ENCODE results near the gene HOXA6.

HOXA6 gene

DNA sequence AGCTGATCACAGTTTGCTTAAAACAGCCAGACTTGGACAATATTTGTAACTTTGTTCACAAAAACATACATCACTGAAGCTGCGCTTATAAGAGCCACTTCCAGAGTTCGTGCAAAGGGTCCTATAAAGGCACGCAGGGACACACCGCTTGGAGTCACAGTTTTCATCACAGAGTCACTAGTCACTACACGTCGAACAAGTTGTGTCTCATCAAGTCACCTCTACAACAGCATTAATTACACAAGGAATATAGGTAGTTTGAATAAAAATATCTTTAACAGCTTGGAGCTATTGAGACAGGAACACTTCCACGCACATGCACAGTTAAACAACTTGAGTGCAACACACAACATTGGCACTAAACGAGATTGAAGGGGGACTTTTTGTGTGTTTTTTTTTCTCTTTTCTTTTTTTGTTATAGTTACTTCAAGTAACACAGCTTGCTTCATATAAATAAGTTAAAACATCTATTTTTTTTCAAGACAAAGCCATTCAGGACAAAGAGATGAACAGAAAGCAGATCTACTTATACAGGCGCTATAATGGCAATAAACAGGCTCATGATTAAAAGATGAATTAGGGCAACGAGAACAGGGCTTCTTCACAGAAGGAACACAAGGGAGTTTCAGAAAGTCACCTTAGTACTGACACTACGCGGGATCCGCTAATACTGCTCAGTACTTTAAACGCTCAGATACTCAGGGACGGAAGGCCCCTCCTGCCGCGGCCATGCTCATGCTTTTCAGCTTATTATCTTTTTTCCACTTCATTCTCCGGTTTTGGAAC lies 6.2 kb downstream of the HOXA6 start:
- DNase-seq (ENCODE audit: low read depth in 2 of 3, low spot score in 1 of 3) = no peak

DNA sequence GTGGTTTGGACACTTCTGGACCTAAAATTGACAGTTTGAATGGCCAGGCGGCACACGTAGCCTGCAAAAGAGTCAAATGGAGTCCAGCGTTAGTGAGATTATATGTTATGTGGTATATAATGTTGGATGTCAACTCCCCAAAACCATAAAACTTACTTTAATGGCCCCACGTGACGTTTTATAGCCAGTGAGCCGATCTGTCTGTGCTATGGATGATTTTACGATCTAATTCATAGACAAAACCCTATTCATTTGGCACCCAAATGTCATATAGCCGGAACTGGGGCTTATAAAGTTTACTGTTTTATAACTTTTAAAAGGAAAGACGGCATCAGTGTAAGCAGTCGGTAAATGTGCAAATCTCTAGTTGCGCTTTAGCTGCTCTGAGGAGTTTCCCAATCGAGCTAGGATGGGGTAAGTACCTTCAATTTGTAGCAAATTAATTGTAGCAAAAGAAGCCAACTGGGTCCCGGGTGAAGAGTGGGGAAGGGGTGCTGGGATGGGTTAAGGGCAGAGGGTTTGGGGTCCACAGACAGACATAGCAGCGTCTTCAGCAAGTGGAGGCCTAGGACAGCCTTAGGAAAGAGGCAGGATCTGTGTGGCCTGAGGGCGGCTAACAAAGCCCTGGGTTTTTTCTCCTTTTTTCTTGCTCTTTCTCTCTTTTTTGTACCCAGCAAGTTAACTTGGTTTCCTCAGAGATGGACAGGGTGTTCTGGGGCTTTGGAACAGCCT lies 7.3 kb downstream of the HOXA6 start:
- no peak for DNase-seq (ENCODE audit: low read depth in 2 of 3, low spot score in 1 of 3)

DNA sequence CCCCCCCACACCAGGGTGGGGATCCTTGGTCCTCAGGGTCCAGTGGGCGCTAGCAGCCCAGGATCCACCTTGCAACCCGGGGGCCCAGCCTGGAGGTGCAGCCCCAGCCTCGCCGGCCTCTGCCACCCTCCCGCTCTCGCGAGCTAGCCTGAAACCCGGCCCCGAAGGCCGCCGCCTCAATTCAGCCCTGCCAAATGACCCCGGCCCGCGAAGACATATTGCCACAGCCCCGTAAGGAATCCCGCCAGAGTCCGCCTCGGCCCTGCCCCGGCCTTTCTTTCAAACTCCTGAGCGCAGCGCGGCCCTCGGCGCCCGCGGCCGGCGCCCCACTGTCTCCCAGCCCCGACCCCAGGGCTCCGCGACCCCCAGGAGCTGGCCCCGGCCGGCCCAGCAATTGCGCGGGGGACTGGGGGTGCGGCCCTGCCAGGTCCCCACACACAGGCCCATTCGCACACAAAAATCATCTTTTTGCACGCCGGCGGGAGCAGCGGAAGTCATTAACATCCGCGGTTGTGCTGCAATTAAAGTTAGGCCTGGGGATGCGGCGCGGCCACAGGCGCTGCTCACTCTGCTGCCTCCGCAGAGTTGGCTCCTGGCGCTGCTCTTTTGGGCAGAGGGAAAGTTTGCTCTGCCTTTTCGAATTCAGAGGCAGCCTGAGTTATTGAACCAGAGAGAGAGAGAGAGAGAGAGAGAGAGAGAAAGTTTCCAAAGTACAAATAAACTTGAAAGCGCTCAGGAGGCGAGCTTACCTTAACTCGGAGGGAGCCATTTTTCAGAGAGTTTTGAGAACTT lies 8.0 kb downstream of the HOXA6 start:
- DNase-seq (ENCODE audit: low read depth in 2 of 3, low spot score in 1 of 3) = no peak

DNA sequence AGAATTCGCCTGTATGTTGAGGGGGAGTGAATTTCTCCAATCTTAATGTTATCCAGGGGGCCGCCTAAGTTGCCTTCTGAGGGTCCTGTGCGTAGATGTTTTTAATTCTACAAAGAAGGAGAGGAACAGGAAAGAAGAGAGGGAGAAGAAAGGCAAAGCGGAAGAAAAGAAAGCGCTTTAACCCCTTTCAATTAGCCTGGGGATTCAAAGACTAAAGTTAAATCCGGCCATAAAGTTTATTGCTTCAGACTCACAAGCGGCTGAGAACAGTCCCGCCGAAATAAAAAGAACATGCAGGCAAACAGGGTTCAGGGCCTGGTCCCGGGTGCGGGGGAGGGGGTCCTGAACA lies 8.6 kb downstream of the HOXA6 start:
- no peak for DNase-seq (ENCODE audit: low read depth in 2 of 3, low spot score in 1 of 3)

DNA sequence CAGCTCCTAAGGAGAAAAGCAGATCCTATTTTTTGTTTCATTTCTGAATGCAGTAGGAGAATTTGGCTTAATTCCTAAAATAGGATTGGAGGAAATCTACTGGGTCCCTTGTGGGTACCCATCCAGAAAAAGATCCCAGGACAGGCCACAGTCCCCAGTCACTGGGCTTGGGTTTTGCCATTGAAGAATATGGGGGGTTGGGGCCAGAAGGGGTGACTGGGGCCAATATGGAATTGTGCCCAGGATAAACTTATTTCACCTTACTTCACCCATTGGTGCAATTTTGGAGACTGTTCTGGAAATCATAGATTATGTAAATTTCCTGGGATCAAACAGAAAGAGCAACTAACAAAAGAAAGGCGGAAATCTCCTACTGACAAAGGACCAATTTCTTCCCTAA lies 9.1 kb downstream of the HOXA6 start:
- DNase-seq (ENCODE audit: low read depth in 2 of 3, low spot score in 1 of 3) = no peak

DNA sequence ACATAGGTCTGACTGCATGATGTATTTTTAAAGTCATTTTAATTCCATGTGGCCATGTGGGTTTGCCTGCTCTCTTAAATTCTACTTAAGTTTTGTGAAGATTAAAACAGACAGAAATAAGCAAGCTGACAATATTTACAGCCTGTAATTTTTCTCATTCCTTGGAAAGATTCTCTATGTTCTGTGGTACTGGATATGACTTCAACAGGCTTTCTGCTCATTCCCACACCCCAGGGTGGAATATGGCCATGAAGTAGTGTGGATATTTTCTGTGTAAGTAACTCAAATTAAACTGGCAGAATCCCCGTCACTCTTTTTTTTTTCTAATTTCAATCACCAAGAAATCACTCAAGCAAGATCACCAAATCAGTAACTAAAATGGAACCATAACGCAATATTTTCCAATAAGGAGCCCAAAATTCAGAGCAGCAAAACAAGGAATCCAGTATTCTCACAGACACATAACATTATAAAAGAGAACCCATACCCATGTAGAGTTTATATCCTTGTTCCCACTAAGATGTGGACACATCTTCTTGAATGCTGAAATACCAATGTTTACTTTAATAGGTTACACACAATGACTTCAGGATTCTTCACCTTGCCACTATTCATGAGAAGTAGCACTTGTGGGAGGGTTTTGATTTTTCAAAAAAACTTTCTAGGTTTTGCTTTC lies 9.8 kb downstream of the HOXA6 start:
- no peak for DNase-seq (ENCODE audit: low read depth in 2 of 3, low spot score in 1 of 3)

DNA sequence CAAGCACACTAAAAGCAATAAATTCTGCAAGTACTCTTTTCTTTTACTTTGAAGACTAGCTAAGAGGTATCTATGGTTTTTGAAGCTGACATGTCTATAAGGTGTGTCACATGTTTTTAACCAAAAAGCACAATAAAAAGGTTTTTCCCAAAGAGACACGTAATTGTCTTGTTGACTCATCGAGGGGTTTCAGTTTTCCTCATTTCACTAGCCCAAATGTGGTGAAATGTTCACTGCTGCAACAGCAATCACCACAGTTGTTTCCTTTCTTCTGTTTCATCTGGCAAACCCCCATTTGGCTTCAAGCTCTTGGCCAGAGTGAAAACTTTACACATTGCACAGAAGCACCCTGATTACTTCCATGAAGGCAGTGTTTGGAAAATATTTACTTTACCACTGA lies 13.2 kb downstream of the HOXA6 start:
- no peak for DNase-seq (ENCODE audit: low read depth in 2 of 3, low spot score in 1 of 3)

DNA sequence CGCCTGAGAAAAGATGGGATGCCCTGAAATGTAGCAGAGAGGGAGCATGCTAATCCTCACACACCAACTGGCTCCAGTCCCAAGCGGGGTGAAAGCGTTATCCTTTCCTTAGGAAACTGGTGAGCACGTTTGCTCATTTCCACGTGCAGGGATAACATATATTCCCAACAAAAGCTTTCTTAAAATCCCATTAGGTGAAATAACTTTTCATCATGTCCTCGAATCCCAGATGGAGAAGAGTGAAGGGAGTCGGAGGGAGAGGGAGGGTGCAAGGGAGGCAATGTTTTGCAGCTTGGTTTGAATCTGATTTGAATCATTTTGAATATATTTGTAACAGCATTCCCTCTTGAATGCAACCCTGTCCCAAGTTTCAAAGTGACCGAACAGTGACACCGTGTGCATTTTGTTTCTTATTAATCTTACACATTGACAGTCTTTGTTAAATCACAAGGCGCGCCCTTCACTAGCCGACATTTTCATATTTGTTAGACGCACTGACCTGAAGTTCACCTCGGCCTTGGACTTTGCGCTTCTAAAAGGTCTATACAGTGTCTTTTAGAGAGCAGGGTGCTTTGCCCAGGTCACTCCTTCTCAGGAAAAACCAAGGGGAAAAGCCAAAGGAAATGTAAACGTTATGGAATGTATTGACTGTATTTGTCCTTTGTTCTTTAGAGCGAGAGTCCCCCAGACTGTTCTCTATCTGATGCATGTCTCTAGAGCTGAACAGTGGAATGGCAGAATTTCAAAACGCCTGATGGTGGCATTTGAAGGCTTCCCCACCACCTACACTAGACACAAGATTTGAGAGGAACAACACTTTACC lies 14.0 kb downstream of the HOXA6 start:
- DNase-seq (ENCODE audit: low read depth in 2 of 3, low spot score in 1 of 3) = no peak

DNA sequence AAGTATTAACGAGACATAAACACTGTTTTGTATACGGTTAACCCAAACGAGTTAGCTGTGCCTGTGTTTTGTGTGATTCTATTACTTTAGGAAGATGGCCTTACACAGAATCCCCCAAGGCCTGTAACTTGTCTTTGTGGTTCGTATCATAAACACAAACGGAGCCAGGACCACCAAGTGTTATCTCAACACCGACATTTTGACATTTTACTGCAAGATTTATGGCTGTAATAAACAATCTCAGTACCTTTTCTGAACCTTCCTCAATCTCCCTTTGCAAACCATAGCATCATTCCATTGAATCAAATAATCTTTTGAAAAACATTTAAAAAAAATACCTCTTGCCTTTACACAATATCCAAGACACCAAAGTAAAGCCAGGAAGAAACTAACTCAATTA lies 14.6 kb downstream of the HOXA6 start:
- DNase-seq (ENCODE audit: low read depth in 2 of 3, low spot score in 1 of 3) = no peak

DNA sequence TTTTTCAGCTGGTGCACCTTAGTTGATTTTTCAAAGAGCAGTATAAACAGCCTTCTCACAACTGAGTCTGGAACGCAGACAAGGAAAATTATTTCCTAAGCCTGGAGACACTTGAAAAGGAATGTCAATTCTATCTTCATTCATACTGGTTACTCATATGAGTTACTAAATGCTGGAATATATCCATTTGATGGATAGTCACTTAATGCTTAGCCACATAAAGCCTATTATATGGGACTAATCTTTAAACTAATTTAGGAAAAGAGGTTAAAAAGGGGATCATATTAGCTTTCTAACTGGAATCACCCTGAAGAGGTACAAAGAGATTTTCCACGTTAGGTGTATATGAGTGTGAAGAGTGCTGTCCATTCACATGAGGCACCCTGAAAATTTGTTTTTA lies 15.4 kb downstream of the HOXA6 start:
- DNase-seq (ENCODE audit: low read depth in 2 of 3, low spot score in 1 of 3) = no peak

DNA sequence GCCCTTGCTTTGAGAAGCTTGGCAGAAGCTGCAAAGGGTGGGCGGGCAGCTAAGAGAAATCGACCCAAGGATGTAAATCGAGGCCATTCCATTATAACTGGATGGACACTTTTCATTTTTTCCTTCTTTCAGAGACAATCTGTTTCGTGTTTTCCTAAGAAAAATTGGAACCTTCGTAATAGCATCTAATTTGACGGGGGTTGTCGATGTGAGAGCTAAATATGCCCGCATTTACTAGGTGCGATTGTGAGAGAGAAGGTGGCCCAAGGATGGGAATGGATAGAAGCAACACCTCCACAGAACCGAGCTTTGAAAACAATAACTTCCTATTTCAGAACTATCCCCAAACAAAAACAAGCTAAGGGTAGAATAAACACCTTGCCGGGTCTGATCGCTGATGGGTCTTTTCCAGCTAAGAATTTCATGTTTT lies 16.2 kb downstream of the HOXA6 start:
- no peak for DNase-seq (ENCODE audit: low read depth in 2 of 3, low spot score in 1 of 3)

DNA sequence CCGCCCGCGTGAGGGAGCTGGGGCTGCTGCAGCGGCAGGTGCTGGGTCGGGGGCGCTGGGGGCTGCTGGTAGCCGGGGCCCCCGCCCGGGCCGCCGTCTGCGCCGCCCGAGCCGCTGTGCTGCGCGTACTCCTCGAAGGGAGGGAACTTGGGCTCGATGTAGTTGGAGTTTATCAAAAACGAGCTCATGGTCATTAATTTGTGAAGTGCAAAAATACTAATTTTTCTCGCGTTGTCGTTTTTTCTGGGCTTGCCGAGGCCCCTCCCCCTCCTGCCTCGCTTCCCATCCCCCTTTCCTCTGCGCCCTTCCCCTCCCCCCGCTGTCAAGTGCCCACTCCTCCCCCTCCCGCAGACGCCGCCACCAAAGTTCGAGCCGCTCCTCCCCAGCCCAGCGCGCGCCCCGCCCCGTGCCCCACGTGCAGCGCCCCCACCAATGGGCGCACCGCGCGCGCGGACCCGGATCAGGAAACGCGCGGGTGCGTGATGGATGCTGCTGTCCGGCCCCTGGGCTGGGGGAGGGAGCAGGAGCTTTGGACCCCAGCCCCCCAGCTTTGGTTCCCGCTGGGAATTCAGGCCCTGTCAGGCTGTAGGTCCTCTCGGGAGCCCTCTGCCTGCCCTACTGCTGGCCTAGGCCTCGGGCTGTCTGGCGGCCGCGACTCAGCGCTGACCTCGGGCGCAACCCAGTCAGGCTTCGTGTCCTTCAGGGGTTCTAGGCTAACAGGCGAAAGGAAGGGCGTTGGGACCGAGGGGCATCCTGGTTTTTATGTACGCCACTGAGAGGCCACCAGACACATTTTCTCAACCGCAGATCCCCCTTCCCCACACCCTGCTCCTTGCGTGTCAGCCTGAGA lies 16.8 kb downstream of the HOXA6 start, which contains the start of gene HOXA4:
Gene HOXA4 (minus strand): TSS at position 218 of the 850 bp plus-strand sequence. CDS start 24 bp downstream, at position 194.
- peak; percentile 26 to 71 (median 59) for DNase-seq (ENCODE audit: low read depth in 2 of 3, low spot score in 1 of 3)

DNA sequence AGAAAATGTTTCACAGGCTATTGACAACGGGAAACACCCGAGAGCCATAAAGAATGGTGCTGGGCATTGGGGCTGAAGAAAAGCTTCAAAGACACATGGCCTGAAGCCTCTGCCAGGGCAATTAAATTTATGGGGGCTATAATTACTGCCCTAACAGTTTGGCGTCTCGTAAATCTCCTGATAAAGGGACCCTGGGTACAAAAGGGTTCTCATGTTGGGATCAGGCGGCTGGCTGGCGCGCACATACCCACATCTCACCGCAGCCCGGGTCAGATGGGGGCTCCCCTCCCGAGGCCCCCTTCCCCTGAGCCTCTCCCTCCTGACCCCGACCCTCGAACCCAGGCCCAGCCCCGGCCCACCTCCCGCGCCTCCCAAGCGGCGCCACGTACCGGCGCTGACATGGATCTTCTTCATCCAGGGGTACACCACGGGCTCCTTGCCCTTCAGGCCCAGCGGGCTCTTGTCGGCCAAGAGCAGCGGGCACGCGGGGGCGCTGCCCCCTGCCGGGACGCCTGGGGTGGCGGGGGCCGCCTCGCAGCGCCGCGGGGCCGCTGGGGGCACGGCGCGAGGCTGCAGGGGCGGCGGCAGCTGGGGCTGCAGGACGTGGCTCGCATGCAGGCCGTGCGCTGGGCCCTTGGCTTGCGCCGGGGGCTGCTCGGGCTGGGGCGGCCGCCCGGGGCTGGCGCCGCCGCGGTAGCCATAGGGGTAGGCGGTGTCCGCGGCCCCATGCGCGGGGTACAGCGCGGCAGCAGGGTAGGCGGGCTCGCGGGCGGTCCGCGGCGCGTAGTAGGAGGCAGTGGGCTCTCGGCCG lies 17.6 kb downstream of the HOXA6 start:
- no peak for DNase-seq (ENCODE audit: low read depth in 2 of 3, low spot score in 1 of 3)

DNA sequence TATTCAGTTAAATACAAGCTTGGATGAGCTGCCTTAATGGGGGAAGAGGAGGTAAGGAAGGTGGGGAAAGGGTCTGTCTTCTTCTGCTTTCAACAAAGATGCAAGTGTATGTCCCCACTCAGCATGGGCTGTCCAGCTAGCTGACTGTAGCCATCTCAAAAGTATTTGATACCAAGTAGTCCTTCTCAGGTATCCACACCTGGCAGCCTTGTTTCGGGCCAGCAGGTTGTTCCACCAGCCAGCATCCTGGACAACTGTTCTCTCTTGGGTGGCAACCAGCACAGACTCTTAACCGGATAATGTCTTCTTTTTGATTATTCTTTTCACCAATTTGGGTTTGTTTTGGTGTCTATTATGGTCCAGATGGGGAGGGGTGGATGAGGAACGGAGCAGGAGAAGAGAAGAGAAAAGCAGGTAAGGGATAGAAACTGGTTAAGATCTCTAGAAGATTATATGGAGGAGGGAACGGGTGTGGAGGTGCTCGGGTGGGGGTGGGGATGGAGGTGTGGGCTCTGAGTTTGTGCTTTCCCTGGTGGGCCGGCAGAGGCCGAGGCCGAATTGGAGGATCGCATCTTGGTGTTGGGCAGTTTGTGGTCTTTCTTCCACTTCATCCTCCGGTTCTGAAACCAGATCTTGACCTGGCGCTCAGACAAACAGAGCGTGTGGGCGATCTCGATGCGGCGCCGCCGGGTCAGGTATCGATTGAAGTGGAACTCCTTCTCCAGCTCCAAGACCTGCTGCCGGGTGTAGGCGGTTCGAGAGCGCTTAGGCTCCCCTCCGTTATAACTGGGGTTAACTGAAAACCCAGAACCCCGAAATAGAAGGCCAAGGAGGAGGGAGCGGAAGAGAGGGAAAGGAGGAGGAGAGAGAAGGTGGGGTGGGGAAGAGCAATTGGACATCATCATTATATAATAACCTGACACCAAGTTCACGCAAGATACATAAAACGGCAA lies 18.5 kb downstream of the HOXA6 start:
- DNase-seq (ENCODE audit: low read depth in 2 of 3, low spot score in 1 of 3) = no peak

DNA sequence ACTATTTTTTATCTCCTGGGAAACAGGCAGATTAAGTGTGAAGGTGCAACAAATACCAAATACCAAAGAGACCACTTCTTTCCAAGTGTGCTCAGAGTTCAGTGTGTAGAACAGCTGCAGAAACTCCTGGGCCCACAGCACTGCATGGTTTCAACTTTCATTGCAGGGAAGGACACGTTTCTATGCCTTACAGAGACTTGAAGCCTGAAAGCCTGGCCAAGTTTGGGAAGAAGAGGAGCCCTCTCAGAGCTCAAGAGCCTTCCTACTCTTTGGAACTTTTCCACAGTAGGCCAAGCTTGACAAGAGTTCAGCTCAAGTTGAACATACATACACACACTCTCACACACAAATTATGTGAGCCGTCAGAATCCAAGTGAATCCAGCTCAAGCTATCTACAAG lies 19.5 kb downstream of the HOXA6 start:
- DNase-seq (ENCODE audit: low read depth in 2 of 3, low spot score in 1 of 3) = no peak

DNA sequence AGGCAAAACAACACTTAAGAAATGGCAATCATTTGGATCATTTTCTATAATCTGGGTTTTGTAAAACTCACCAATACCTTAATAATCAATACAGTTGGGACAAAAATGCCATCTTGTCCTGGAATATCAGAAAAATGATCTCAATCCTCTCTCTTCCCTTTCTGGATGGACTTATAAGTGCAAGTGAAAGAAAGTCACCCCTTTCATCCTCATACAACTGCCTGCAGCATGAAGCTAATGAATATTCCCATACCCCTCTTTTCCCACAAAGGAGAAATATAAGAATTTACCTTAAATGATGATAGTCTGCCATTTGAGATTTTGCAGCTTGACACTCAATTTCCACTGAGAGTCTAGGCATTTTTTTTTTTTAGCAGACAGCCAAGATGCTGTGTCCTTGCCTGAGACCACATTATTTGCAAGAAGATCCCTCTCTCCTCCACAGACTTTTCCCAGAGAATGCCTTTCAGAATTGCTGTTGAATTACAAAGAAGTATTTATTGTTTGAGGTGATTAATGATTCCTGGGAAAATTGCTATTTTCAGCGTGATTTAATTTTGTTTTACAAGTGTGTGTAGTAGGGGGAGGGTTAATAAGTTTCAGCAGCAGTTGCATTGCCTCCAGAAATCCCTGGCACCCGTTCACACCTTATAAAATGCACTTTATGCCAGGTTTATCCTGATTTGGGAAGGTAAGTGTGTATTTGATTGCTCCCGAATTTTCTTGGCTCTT lies 20.8 kb downstream of the HOXA6 start:
- DNase-seq (ENCODE audit: low read depth in 2 of 3, low spot score in 1 of 3) = no peak

DNA sequence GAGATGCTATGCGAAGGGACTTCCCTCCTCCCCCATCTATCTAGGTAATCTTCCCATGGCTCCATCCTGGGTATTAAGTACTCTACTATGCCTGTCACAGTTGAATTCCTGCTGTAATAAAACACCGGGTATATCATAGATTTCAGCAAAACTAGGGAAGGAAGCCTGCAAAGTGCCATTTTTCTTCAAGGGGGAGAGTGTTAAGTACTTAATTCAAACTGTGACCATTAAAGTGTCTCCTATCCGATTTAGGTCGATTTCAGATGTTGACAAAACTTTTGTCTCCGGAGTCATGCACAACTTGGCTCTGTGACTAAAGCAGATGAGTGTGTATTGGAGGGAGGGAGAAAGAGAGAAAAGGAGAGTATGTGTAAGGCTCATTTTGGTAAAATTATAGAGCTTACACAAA lies 21.6 kb downstream of the HOXA6 start:
- DNase-seq (ENCODE audit: low read depth in 2 of 3, low spot score in 1 of 3) = no peak

All from stimulated activated CD4-positive, alpha-beta T cell treated with anti-CD3 and anti-CD28 coated beads, Interleukin-12 subunit alpha, Interleukin-12 subunit beta, amount 100 ng/mL, for 48 hours (primary cell).